ENCODE results near the gene USF3.
A peak's percentile ranks its signal among the peaks of the same experiment; 100 is the strongest.

The USF3 gene

GRCh38 chr3:113736548-113737089, 40.2 kb upstream of the USF3 start:
- TF ChIP-seq, protein P1, sequence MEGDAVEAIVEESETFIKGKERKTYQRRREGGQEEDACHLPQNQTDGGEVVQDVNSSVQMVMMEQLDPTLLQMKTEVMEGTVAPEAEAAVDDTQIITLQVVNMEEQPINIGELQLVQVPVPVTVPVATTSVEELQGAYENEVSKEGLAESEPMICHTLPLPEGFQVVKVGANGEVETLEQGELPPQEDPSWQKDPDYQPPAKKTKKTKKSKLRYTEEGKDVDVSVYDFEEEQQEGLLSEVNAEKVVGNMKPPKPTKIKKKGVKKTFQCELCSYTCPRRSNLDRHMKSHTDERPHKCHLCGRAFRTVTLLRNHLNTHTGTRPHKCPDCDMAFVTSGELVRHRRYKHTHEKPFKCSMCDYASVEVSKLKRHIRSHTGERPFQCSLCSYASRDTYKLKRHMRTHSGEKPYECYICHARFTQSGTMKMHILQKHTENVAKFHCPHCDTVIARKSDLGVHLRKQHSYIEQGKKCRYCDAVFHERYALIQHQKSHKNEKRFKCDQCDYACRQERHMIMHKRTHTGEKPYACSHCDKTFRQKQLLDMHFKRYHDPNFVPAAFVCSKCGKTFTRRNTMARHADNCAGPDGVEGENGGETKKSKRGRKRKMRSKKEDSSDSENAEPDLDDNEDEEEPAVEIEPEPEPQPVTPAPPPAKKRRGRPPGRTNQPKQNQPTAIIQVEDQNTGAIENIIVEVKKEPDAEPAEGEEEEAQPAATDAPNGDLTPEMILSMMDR (IDR thresholded peaks at IDR 0.05; ENCODE audit: insufficient read depth, low read depth, low read length, missing control alignments), result peak; percentile 46
- no peak overlapping the region for H3K4me3 ChIP-seq (ENCODE audit: low read depth, low read length)
- peak; percentile 77 for DNase-seq (ENCODE audit: low read depth)

- H3K4me3 ChIP-seq (ENCODE audit: low read depth, low read length), result no peak overlapping the region
- TF ChIP-seq, protein P1 (IDR thresholded peaks at IDR 0.05; ENCODE audit: insufficient read depth, low read depth, low read length, missing control alignments), result no peak
- DNase-seq (ENCODE audit: low read depth), result no peak
These were observed 35.3 kb upstream of the USF3 start for GRCh38 chr3:113731694-113732093.

GRCh38 chr3:113730550-113730949, 34.1 kb upstream of the USF3 start:
- TF ChIP-seq, protein P1 (IDR thresholded peaks at IDR 0.05; ENCODE audit: insufficient read depth, low read depth, low read length, missing control alignments), result no peak
- DNase-seq (ENCODE audit: low read depth), result no peak
- no peak overlapping the region for H3K4me3 ChIP-seq (ENCODE audit: low read depth, low read length)

DNA sequence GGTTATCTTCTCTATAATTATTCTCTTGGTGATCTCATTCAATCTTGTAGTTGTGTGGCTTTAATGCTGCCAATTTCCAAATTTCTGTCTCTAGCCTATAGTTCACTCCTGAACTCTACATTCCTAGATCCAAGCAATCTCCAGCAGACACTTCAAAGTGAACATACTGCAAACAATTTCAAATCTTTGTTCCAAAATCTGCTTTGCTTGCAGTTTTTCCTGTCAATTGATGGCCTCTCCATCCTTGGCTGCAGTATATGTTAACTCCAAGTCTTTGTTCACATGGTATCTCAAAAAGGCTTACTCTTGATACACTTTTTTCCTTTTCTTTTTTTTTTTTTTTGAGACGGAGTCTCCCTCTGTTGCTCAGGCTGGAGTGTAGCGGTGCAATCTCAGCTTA, 32.2 kb upstream of the USF3 start:
- TF ChIP-seq, protein P1 (IDR thresholded peaks at IDR 0.05; ENCODE audit: insufficient read depth, low read depth, low read length, missing control alignments), result no peak
- H3K4me3 ChIP-seq (ENCODE audit: low read depth, low read length), result no peak overlapping the region
- no peak for DNase-seq (ENCODE audit: low read depth)

DNA sequence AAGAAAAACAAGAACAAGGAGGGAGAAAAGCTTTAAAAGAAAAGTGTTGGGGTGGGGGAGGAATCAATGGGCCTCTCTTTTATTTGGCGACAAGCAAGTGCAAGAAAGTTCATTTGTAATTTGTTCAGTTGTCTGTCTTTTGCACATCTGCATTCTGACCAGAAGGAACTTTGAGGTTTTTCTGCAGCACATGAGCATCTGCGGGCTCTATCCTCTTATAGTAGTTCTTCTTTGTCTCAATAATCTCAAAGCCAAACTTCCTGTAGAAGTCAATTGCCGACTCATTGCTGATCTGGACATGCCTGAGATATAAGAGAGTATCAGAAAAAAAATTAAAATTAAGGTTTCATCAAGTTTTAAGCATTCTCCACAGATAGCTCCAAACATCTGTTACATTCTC, 25.2 kb upstream of the USF3 start:
- DNase-seq (ENCODE audit: low read depth), result no peak
- no peak overlapping the region for H3K4me3 ChIP-seq (ENCODE audit: low read depth, low read length)
- TF ChIP-seq, protein P1 (IDR thresholded peaks at IDR 0.05; ENCODE audit: insufficient read depth, low read depth, low read length, missing control alignments), result no peak

DNA sequence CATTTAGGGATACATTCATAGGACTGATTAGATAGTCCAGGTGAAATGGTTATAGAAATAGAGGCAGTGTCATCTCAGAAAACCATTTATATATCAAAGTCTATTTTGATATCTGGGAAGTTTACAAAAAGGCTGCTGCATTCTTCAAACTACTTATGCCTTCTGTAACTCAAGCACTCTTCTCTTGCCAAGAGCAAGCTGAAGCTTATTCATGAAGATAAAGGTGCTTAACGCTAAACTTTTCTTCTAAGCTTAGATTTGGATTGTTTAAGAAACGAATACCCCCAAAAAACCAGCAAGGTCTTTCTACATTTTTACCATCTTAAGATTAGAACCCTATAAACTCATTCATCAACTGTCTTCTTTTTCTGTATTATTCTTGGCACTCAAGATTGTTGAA, 23.3 kb upstream of the USF3 start:
- no peak overlapping the region for H3K4me3 ChIP-seq (ENCODE audit: low read depth, low read length)
- DNase-seq (ENCODE audit: low read depth), result no peak
- TF ChIP-seq, protein P1 (IDR thresholded peaks at IDR 0.05; ENCODE audit: insufficient read depth, low read depth, low read length, missing control alignments), result no peak

DNA sequence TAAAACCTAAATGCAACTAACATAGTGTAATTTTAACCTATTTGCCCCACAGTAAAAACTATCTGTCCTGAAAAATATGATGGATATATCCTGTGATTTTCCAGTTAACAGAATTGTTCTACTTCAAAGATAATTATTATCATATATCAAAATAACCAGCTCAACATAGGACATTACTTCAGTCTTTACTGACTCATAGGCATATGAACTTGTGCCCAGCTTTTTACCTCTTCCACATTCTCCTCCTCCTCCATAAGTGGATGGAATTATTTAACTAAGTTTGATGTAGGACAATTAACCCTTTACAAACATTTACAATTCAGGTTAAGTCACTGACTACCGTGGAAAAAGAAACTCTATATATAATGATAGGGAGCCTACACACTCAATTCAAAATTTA, 22.9 kb upstream of the USF3 start:
- DNase-seq (ENCODE audit: low read depth), result no peak
- TF ChIP-seq, protein P1 (IDR thresholded peaks at IDR 0.05; ENCODE audit: insufficient read depth, low read depth, low read length, missing control alignments), result no peak
- H3K4me3 ChIP-seq (ENCODE audit: low read depth, low read length), result no peak overlapping the region
